H9 (cell line): ENCODE results near the gene FAM171A1. TPM values are rescaled to one million over a fixed set of nuclear protein-coding genes. Genes with fewer than 3 reads are reported as not detected.

Experiments
- DNase-seq: peaks from one replicate; pipeline ENCODE4 v3.0.0-alpha.2; 2017
- H2AFZ ChIP-seq: one replicate; pipeline ENCODE4 v1.6.1; 2013; ENCODE audit warnings: mild to moderate bottlenecking, low read length, control low read depth, moderate library complexity
- H2AK5ac ChIP-seq: 2 replicates; pipeline ENCODE4 v1.6.1; 2013; ENCODE audit warnings: low read length, control low read depth, mixed read lengths; ENCODE audit not compliant: insufficient read length
- H2BK120ac ChIP-seq: one replicate; pipeline ENCODE4 v1.6.1; 2013; ENCODE audit warnings: low read depth, mild to moderate bottlenecking, low read length, control low read depth, inconsistent platforms; ENCODE audit not compliant: poor library complexity, severe bottlenecking
- H2BK12ac ChIP-seq: 2 replicates; pipeline ENCODE4 v1.6.1; 2013; ENCODE audit warnings: low read length, control low read depth, mixed read lengths, low read depth; ENCODE audit not compliant: insufficient read length
- H2BK15ac ChIP-seq: 2 replicates; pipeline ENCODE4 v1.6.1; 2013; ENCODE audit warnings: low read depth, low read length, control low read depth
- H2BK20ac ChIP-seq: one replicate; pipeline ENCODE4 v1.6.1; 2013; ENCODE audit warnings: low read depth, mild to moderate bottlenecking, low read length, control low read depth, inconsistent platforms; ENCODE audit not compliant: poor library complexity, severe bottlenecking
- H2BK5ac ChIP-seq: 2 replicates; pipeline ENCODE4 v1.6.1; 2013; ENCODE audit warnings: low read length, control low read depth, mixed read lengths; ENCODE audit not compliant: insufficient read length
- H3K14ac ChIP-seq: 2 replicates; pipeline ENCODE4 v1.6.1; 2013; ENCODE audit warnings: low read length, control low read depth; ENCODE audit not compliant: insufficient read depth
- H3K18ac ChIP-seq: 2 replicates; pipeline ENCODE4 v1.6.1; 2013; ENCODE audit warnings: low read depth, mild to moderate bottlenecking, mixed read lengths, low read length, control low read depth; ENCODE audit not compliant: insufficient read length
- H3K23ac ChIP-seq: 2 replicates; pipeline ENCODE4 v1.6.1; 2013; ENCODE audit warnings: low read length, control low read depth, mixed read lengths, low read depth; ENCODE audit not compliant: insufficient read length
- H3K23me2 ChIP-seq: 2 replicates; pipeline ENCODE4 v1.6.1; 2013; ENCODE audit warnings: low read depth, mild to moderate bottlenecking, mixed read lengths, low read length, control low read depth; ENCODE audit not compliant: insufficient read length, poor library complexity, severe bottlenecking
- H3K27ac ChIP-seq: 2 replicates; pipeline ENCODE4 v1.5.1; 2013; ENCODE audit warnings: low read length, control low read depth, mixed read lengths, low read depth; ENCODE audit not compliant: insufficient read length
- H3K27me3 ChIP-seq: 2 replicates; pipeline ENCODE4 v1.6.1; 2013; ENCODE audit warnings: low read length, control low read depth, inconsistent platforms; ENCODE audit not compliant: insufficient read depth
- H3K4ac ChIP-seq: 2 replicates; pipeline ENCODE4 v1.6.1; 2013; ENCODE audit warnings: low read depth, mild to moderate bottlenecking, control low read depth, inconsistent platforms, low read length, moderate library complexity
- H3K4me1 ChIP-seq: 2 replicates; pipeline ENCODE4 v1.6.1; 2013; ENCODE audit warnings: low read length, control low read depth, inconsistent platforms; ENCODE audit not compliant: insufficient read depth
- H3K4me2 ChIP-seq: 2 replicates; pipeline ENCODE4 v1.6.1; 2013; ENCODE audit warnings: low read length, control low read depth, mixed read lengths; ENCODE audit not compliant: insufficient read length, insufficient read depth
- H3K56ac ChIP-seq: 2 replicates; pipeline ENCODE4 v1.6.1; 2013; ENCODE audit warnings: low read depth, mild to moderate bottlenecking, mixed read lengths, low read length, control low read depth; ENCODE audit not compliant: insufficient read length
- H3K79me1 ChIP-seq: 2 replicates; pipeline ENCODE4 v1.6.1; 2013; ENCODE audit warnings: low read depth, mild to moderate bottlenecking, moderate library complexity, low read length, control low read depth, inconsistent platforms; ENCODE audit not compliant: insufficient read depth, poor library complexity, severe bottlenecking
- H3K79me2 ChIP-seq: 2 replicates; pipeline ENCODE4 v1.6.1; 2013; ENCODE audit warnings: low read length, control low read depth, inconsistent platforms; ENCODE audit not compliant: insufficient read depth
- H3K9ac ChIP-seq: 2 replicates; pipeline ENCODE4 v1.6.1; 2013; ENCODE audit warnings: low read length, control low read depth, mixed read lengths; ENCODE audit not compliant: insufficient read length; ENCODE audit errors: extremely low read depth
- H3K9me3 ChIP-seq: one replicate; pipeline ENCODE4 v1.6.1; 2013; ENCODE audit warnings: low read depth, low read length, inconsistent platforms; ENCODE audit not compliant: control insufficient read depth
- H3T11ph ChIP-seq: one replicate; pipeline ENCODE4 v1.6.1; 2013; ENCODE audit warnings: mild to moderate bottlenecking, low read length, control low read depth, inconsistent platforms
- H4K20me1 ChIP-seq: one replicate; pipeline ENCODE4 v1.6.1; 2013; ENCODE audit not compliant: control insufficient read depth, insufficient read length, insufficient read depth
- H4K5ac ChIP-seq: 2 replicates; pipeline ENCODE4 v1.6.1; 2013; ENCODE audit warnings: low read depth, mild to moderate bottlenecking, mixed read lengths, low read length, control low read depth; ENCODE audit not compliant: insufficient read length
- H4K8ac ChIP-seq: replicated peaks from 2 replicates; pipeline ENCODE4 v1.6.1; 2013; ENCODE audit warnings: low read length, control low read depth, mixed read lengths, low read depth; ENCODE audit not compliant: insufficient read length
- H4K91ac ChIP-seq: 2 replicates; pipeline ENCODE4 v1.6.1; 2013; ENCODE audit warnings: low read depth, mild to moderate bottlenecking, moderate library complexity, mixed read lengths, low read length, control low read depth; ENCODE audit not compliant: insufficient read length
- H3K27ac Mint-ChIP-seq, 3 experiments: 2 replicates in 2 of 3; 3 replicates in 1 of 3; pipeline ENCODE4 v1.8.0; 2020 to 2021; ENCODE audit warnings: mixed read lengths in 3 of 3, mild to moderate bottlenecking in 1 of 3, moderate library complexity in 1 of 3
- H3K27me3 Mint-ChIP-seq: 2 replicates; pipeline ENCODE4 v1.8.0; 2021; ENCODE audit warnings: low read depth, mild to moderate bottlenecking, moderate library complexity, mixed read lengths
- H3K36me3 Mint-ChIP-seq, 3 experiments: 2 replicates in 2 of 3; 3 replicates in 1 of 3; pipeline ENCODE4 v1.8.0; 2020 to 2021; ENCODE audit warnings: low read depth in 3 of 3, mixed read lengths in 3 of 3; ENCODE audit not compliant: insufficient read depth in 1 of 3
- H3K4me1 Mint-ChIP-seq, 2 experiments: 2 replicates each; pipeline ENCODE4 v1.8.0; 2020; ENCODE audit warnings: mixed read lengths in 2 of 2
- H3K4me3 Mint-ChIP-seq, 2 experiments: 2 replicates in 1 of 2; 3 replicates in 1 of 2; pipeline ENCODE4 v1.8.0; 2020 to 2021; ENCODE audit warnings: mild to moderate bottlenecking in 2 of 2, mixed read lengths in 2 of 2, moderate library complexity in 1 of 2
- H3K9me3 Mint-ChIP-seq, 2 experiments: 2 replicates in 1 of 2; 3 replicates in 1 of 2; pipeline ENCODE4 v1.8.0; 2020; ENCODE audit warnings: mild to moderate bottlenecking in 2 of 2, mixed read lengths in 2 of 2, moderate library complexity in 1 of 2
- CTCF ChIP-seq: fragments of 200-600 bp; sonication (generic); conservative IDR thresholded peaks from 3 replicates; pipeline ENCODE4 v1.8.0; 2021; ENCODE audit warnings: antibody characterized with exemption, mild to moderate bottlenecking
- WGBS: extraction: QIAGEN DNeasy Blood & Tissue Kit; methylation state at CpG from one replicate; pipeline ENCODE4 v1.1.7; 2013; ENCODE audit warnings: missing lambda C conversion rate, low lambda C conversion rate, mixed read lengths; ENCODE audit not compliant: insufficient read length; ENCODE audit errors: extremely low coverage; 5-methylcytosine and 5-hydroxymethylcytosine counted together
- total RNA-seq: library from RNA; stranded (reverse); gene quantifications from 2 replicates; pipeline ENCODE4 v1.2.1, GENCODE V29; 2021

Gene FAM171A1
- total RNA-seq, 1 experiment from 2014 or later: 37.4 TPM

DNA sequence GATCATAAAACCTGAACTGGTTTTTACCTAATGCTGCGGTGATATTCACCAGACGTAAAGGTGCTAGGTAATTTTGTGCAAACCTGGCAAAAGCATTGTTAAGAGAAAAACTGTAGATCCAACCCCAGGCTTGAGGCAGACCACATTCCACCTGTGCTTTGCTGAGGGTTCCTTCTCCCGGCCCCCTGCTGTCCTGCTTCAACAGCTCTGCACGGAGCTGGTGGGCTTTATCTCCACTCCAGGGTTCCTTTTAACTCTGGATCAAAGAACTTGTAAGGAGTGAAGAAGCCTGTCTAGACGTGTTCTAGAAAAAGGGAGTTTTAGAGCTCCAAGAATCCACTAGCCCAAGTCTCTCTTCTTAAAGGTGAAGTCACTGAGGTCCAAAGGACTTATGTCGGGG, 115.1 kb downstream of the FAM171A1 start:
- H4K20me1 ChIP-seq: no peaks in the 10 kb centered on the region
- no peak for TF ChIP-seq CTCF
- H2BK12ac ChIP-seq: no peak overlapping the region
- no peaks in the 10 kb centered on the region for H3K23me2 ChIP-seq
- H3K27me3 ChIP-seq: no peaks in the 10 kb centered on the region
- H3K27ac ChIP-seq: no peak overlapping the region
- Mint-ChIP-seq H3K4me1 (peaks cover 24 to 27% of the 10 kb centered on the region in 2 experiments), H3K4me3 (no peak overlapping the region), H3K36me3 (peaks cover 0 to 2% (median 0%) of the 10 kb centered on the region in 3 experiments; a peak in 1 of 7 replicates), H3K9me3 (no peaks in the 10 kb centered on the region), H3K27me3 (no peaks in the 10 kb centered on the region; the same call in 1 of the 2 replicates), H3K27ac (no peak overlapping the region)
- no peak overlapping the region for H2BK20ac ChIP-seq
- H2BK5ac ChIP-seq: no peak overlapping the region
- no peaks in the 10 kb centered on the region for H3K79me1 ChIP-seq
- DNase-seq: peak; percentile 41
- H4K8ac ChIP-seq: no peak overlapping the region
- no peak overlapping the region for H2AK5ac ChIP-seq
- no peak overlapping the region for H4K91ac ChIP-seq
- H3K18ac ChIP-seq: no peak overlapping the region
- H3T11ph ChIP-seq: no peak overlapping the region
- H3K14ac ChIP-seq: no peak overlapping the region
- H3K9me3 ChIP-seq: no peaks in the 10 kb centered on the region
- no CpG with 5 or more reads among the region's 6 CpGs for WGBS
- no peak overlapping the region for H3K56ac ChIP-seq
- H3K23ac ChIP-seq: no peak overlapping the region
- no peak overlapping the region for H3K4me2 ChIP-seq
- no peak overlapping the region for H3K9ac ChIP-seq
- no peak overlapping the region for H3K4ac ChIP-seq
- H2BK15ac ChIP-seq: no peak overlapping the region
- H4K5ac ChIP-seq: no peak overlapping the region
- peaks cover 5% of the 10 kb centered on the region; the same call in 1 of the 2 replicates for H3K4me1 ChIP-seq
- H2BK120ac ChIP-seq: no peak overlapping the region
- H2AFZ ChIP-seq: no peak overlapping the region
- H3K79me2 ChIP-seq: no peaks in the 10 kb centered on the region
